ENCODE measurements around the gene FCRL5.

The FCRL5 gene

GRCh38 chr1:157499521-157499920, 52.8 kb downstream of the FCRL5 start:
- no peaks in the 10 kb centered on the region for H3K27me3 ChIP-seq (replicated peaks in 2 of 5; ENCODE audit: control insufficient read depth in 4 of 5, insufficient read depth in 5 of 5, low read length in 4 of 5)
- ChIA-PET CTCF (interaction anchor here (0.9 to 1.7 kb wide), 3 partner anchors 8 to 306 kb away, joined by 3 read pairs; no protein-coding TSS in a partner anchor), POLR2A (no interaction called here)
- H3K27ac ChIP-seq (ENCODE audit: insufficient read depth in 1 of 2, low read depth in 1 of 2, low read length in 2 of 2, poor library complexity in 1 of 2, severe bottlenecking in 2 of 2) = no peak overlapping the region
- H3K4me3 ChIP-seq (ENCODE audit: control insufficient read depth in 1 of 7, extremely low read depth in 1 of 7, insufficient read depth in 4 of 7, low read depth in 2 of 7, low read length in 6 of 7) = no peak overlapping the region
- DNase-seq = no peak
- H3K9me3 ChIP-seq (ENCODE audit: control extremely low read depth in 1 of 5, control insufficient read depth in 4 of 5, insufficient read depth in 2 of 5, low read depth in 1 of 5, low read length in 4 of 5) = no peaks in the 10 kb centered on the region
- H3K4me1 ChIP-seq (ENCODE audit: control extremely low read depth in 1 of 4, control insufficient read depth in 4 of 4, insufficient read depth in 4 of 4, low read length in 3 of 4) = no peaks in the 10 kb centered on the region
- 100% methylated on average over 7 of the region's 8 CpGs for WGBS (ENCODE audit: insufficient coverage)
- no peaks in the 10 kb centered on the region for H3K36me3 ChIP-seq (ENCODE audit: control insufficient read depth in 4 of 4, insufficient read depth in 4 of 4, low read length in 3 of 4)

DNA sequence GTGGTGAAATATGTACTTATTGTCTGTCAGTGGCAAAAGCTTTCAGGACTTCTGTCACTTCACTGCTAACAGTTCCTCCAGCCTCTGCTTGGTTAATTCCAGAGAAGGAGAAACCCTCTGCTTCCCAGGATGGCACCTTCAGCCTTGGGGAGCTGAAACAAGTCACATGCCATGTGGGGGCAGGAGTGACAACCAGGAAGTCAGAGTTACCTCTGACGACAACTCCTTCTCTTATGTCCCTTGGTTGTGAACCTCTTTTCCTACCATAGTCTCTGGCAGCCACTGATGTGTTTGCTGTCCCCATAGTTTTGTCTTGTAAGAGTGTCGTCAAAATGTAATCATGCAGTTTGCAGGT, 53.6 kb downstream of the FCRL5 start:
- Histone ChIP-seq H3K4me3 (ENCODE audit: control insufficient read depth in 1 of 7, extremely low read depth in 1 of 7, insufficient read depth in 4 of 7, low read depth in 2 of 7, low read length in 6 of 7) (no peak overlapping the region), H3K4me1 (ENCODE audit: control extremely low read depth in 1 of 4, control insufficient read depth in 4 of 4, insufficient read depth in 4 of 4, low read length in 3 of 4) (no peaks in the 10 kb centered on the region), H3K27me3 (replicated peaks in 2 of 5; ENCODE audit: control insufficient read depth in 4 of 5, insufficient read depth in 5 of 5, low read length in 4 of 5) (peaks cover 0 to 2% (median 0%) of the 10 kb centered on the region in 5 experiments), H3K9me3 (ENCODE audit: control extremely low read depth in 1 of 5, control insufficient read depth in 4 of 5, insufficient read depth in 2 of 5, low read depth in 1 of 5, low read length in 4 of 5) (no peaks in the 10 kb centered on the region), H3K27ac (ENCODE audit: insufficient read depth in 1 of 2, low read depth in 1 of 2, low read length in 2 of 2, poor library complexity in 1 of 2, severe bottlenecking in 2 of 2) (no peak overlapping the region), H3K36me3 (ENCODE audit: control insufficient read depth in 4 of 4, insufficient read depth in 4 of 4, low read length in 3 of 4) (no peaks in the 10 kb centered on the region)
- ChIA-PET CTCF (interaction anchor here (1.7 kb wide), 1 partner anchor 305 kb away, joined by 3 read pairs; no protein-coding TSS in a partner anchor), POLR2A (no interaction called here)
- 63% methylated on average over 1 of the region's 2 CpGs for WGBS (ENCODE audit: insufficient coverage)
- DNase-seq = no peak

DNA sequence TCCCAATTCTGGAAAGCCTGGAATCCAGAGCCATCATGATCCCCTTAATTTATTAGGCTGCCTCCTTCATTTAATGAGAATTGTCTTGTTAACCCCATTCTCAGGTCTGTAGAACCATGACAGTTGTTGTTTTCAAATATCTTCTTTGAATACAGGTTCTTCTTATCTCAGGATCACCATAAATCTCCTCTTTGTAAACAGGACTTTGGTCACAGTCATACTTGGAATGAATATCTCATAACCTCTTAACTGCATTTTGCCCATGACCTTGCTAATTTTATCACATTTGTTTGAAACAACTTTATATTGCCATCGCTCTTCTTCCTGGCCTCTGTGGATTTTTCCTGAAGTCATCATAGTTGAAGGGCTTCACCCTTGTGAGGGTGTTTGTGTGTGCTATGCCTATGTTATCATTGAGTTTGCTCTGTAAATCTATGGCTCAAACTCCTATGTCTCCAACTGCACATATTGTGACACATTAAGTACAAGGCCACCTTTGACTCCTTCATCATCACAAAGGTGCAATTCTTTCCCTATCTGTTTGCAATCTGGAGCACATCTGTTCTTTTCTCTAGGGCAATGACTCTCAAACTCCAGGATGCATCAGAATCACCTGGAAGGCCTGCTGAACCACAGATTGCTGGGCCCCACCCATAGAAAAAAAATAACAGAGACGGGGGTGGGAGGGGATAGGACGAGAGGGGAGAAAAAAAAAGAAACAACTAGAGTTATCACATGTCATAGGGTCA, 54.2 kb downstream of the FCRL5 start:
- no peaks in the 10 kb centered on the region for H3K4me1 ChIP-seq (ENCODE audit: control extremely low read depth in 1 of 4, control insufficient read depth in 4 of 4, insufficient read depth in 4 of 4, low read length in 3 of 4)
- H3K9me3 ChIP-seq (ENCODE audit: control extremely low read depth in 1 of 5, control insufficient read depth in 4 of 5, insufficient read depth in 2 of 5, low read depth in 1 of 5, low read length in 4 of 5) = no peaks in the 10 kb centered on the region
- H3K27ac ChIP-seq (ENCODE audit: insufficient read depth in 1 of 2, low read depth in 1 of 2, low read length in 2 of 2, poor library complexity in 1 of 2, severe bottlenecking in 2 of 2) = no peak overlapping the region
- no peaks in the 10 kb centered on the region for H3K36me3 ChIP-seq (ENCODE audit: control insufficient read depth in 4 of 4, insufficient read depth in 4 of 4, low read length in 3 of 4)
- no CpG with 5 or more reads among the region's 3 CpGs for WGBS (ENCODE audit: insufficient coverage)
- H3K27me3 ChIP-seq (replicated peaks in 2 of 5; ENCODE audit: control insufficient read depth in 4 of 5, insufficient read depth in 5 of 5, low read length in 4 of 5) = peaks cover 0 to 2% (median 0%) of the 10 kb centered on the region in 5 experiments
- POLR2A ChIA-PET = no interaction called here
- CTCF ChIA-PET = interaction anchor here (1.3 to 4.2 kb wide), 5 partner anchors 11 to 316 kb away, joined by 3 to 32 read pairs (median 3); no protein-coding TSS in a partner anchor
- H3K4me3 ChIP-seq (ENCODE audit: control insufficient read depth in 1 of 7, extremely low read depth in 1 of 7, insufficient read depth in 4 of 7, low read depth in 2 of 7, low read length in 6 of 7) = no peak overlapping the region
- DNase-seq = no peak

- no peaks in the 10 kb centered on the region for H3K9me3 ChIP-seq (ENCODE audit: control extremely low read depth in 1 of 5, control insufficient read depth in 4 of 5, insufficient read depth in 2 of 5, low read depth in 1 of 5, low read length in 4 of 5)
- H3K27ac ChIP-seq (ENCODE audit: insufficient read depth in 1 of 2, low read depth in 1 of 2, low read length in 2 of 2, poor library complexity in 1 of 2, severe bottlenecking in 2 of 2) = no peak overlapping the region
- no peak overlapping the region for H3K4me3 ChIP-seq (ENCODE audit: control insufficient read depth in 1 of 7, extremely low read depth in 1 of 7, insufficient read depth in 4 of 7, low read depth in 2 of 7, low read length in 6 of 7)
- no CpG with 5 or more reads among the region's 1 CpG for WGBS (ENCODE audit: insufficient coverage)
- DNase-seq = no peak
- H3K4me1 ChIP-seq (ENCODE audit: control extremely low read depth in 1 of 4, control insufficient read depth in 4 of 4, insufficient read depth in 4 of 4, low read length in 3 of 4) = no peaks in the 10 kb centered on the region
- ChIA-PET CTCF (interaction anchor here (1.3 to 4.2 kb wide), 8 partner anchors 12 to 316 kb away, joined by 3 to 32 read pairs (median 8); no protein-coding TSS in a partner anchor), POLR2A (no interaction called here)
- H3K27me3 ChIP-seq (replicated peaks in 2 of 5; ENCODE audit: control insufficient read depth in 4 of 5, insufficient read depth in 5 of 5, low read length in 4 of 5) = peaks cover 0 to 2% (median 0%) of the 10 kb centered on the region in 5 experiments
- H3K36me3 ChIP-seq (ENCODE audit: control insufficient read depth in 4 of 4, insufficient read depth in 4 of 4, low read length in 3 of 4) = no peaks in the 10 kb centered on the region
These were observed 55.0 kb downstream of the FCRL5 start for GRCh38 chr1:157497284-157497683.

DNA sequence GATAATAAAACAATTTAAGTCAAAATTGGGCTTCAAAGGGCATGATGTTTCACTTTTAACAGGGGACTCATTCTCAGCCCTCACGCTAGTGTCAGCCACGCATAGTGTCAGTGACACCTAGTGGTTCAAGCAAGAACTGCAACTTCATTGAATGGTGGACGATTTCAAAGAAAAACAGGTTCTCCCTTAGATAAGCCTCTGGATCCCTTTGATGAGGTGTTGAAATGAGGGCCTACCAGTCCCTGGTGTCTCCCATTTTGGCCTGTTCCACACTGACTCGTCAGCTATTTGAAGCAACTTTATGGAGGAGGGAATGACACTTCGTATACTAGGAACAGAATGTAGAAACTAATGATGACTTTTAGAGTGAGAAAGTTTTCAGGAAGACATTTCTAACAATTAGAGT, 56.2 kb downstream of the FCRL5 start:
- H3K27me3 ChIP-seq (replicated peaks in 2 of 5; ENCODE audit: control insufficient read depth in 4 of 5, insufficient read depth in 5 of 5, low read length in 4 of 5) = peaks cover 0 to 2% (median 0%) of the 10 kb centered on the region in 5 experiments
- 0% methylated on average over 3 of the region's 5 CpGs for WGBS (ENCODE audit: insufficient coverage)
- no peak overlapping the region for H3K4me3 ChIP-seq (ENCODE audit: control insufficient read depth in 1 of 7, extremely low read depth in 1 of 7, insufficient read depth in 4 of 7, low read depth in 2 of 7, low read length in 6 of 7)
- H3K36me3 ChIP-seq (ENCODE audit: control insufficient read depth in 4 of 4, insufficient read depth in 4 of 4, low read length in 3 of 4) = no peaks in the 10 kb centered on the region
- H3K27ac ChIP-seq (ENCODE audit: insufficient read depth in 1 of 2, low read depth in 1 of 2, low read length in 2 of 2, poor library complexity in 1 of 2, severe bottlenecking in 2 of 2) = no peak overlapping the region
- no peaks in the 10 kb centered on the region for H3K4me1 ChIP-seq (ENCODE audit: control extremely low read depth in 1 of 4, control insufficient read depth in 4 of 4, insufficient read depth in 4 of 4, low read length in 3 of 4)
- CTCF ChIA-PET = interaction anchor here (0.8 to 4.2 kb wide), 20 partner anchors 9 to 327 kb away, joined by 3 to 32 read pairs (median 6); no protein-coding TSS in a partner anchor
- H3K9me3 ChIP-seq (ENCODE audit: control extremely low read depth in 1 of 5, control insufficient read depth in 4 of 5, insufficient read depth in 2 of 5, low read depth in 1 of 5, low read length in 4 of 5) = no peaks in the 10 kb centered on the region
- POLR2A ChIA-PET = no interaction called here
- peak; percentile 54 to 75 (median 75) for DNase-seq

GRCh38 chr1:157495285-157495684, 57.0 kb downstream of the FCRL5 start:
- CTCF ChIA-PET = interaction anchor here (0.6 to 4.2 kb wide), 30 partner anchors 8 to 326 kb away, joined by 3 to 32 read pairs (median 5); no protein-coding TSS in a partner anchor
- Histone ChIP-seq H3K4me3 (ENCODE audit: control insufficient read depth in 1 of 7, extremely low read depth in 1 of 7, insufficient read depth in 4 of 7, low read depth in 2 of 7, low read length in 6 of 7) (no peak overlapping the region), H3K4me1 (ENCODE audit: control extremely low read depth in 1 of 4, control insufficient read depth in 4 of 4, insufficient read depth in 4 of 4, low read length in 3 of 4) (peaks cover 0 to 2% (median 0%) of the 10 kb centered on the region in 4 experiments), H3K27me3 (replicated peaks in 2 of 5; ENCODE audit: control insufficient read depth in 4 of 5, insufficient read depth in 5 of 5, low read length in 4 of 5) (peaks cover 0 to 2% (median 0%) of the 10 kb centered on the region in 5 experiments), H3K27ac (ENCODE audit: insufficient read depth in 1 of 2, low read depth in 1 of 2, low read length in 2 of 2, poor library complexity in 1 of 2, severe bottlenecking in 2 of 2) (no peak overlapping the region), H3K36me3 (ENCODE audit: control insufficient read depth in 4 of 4, insufficient read depth in 4 of 4, low read length in 3 of 4) (no peaks in the 10 kb centered on the region), H3K9me3 (ENCODE audit: control extremely low read depth in 1 of 5, control insufficient read depth in 4 of 5, insufficient read depth in 2 of 5, low read depth in 1 of 5, low read length in 4 of 5) (no peaks in the 10 kb centered on the region)
- WGBS (ENCODE audit: insufficient coverage) = 86% methylated on average over 1 of the region's 3 CpGs
- POLR2A ChIA-PET = no interaction called here
- no peak for DNase-seq

DNA sequence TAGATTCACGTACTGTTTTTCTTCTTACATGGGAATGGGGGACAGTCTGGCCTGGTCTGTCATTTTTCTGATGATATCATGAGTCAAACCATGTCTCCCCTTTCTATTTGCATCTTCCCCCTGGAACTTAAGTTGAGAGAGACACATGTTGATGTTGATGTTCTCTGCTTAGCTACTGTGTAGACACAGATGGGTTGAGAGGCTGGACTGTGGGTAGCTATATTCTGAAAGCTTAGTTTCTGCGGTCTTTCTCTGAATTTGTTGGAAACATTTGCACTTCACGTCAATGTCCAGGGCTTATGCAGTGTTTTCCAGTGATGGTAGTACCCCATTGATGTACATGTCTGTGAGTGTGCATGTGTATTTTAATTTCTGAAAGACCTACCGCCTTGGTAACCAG, 58.2 kb downstream of the FCRL5 start:
- Histone ChIP-seq H3K36me3 (ENCODE audit: control insufficient read depth in 4 of 4, insufficient read depth in 4 of 4, low read length in 3 of 4) (no peaks in the 10 kb centered on the region), H3K9me3 (ENCODE audit: control extremely low read depth in 1 of 5, control insufficient read depth in 4 of 5, insufficient read depth in 2 of 5, low read depth in 1 of 5, low read length in 4 of 5) (no peaks in the 10 kb centered on the region), H3K4me3 (ENCODE audit: control insufficient read depth in 1 of 7, extremely low read depth in 1 of 7, insufficient read depth in 4 of 7, low read depth in 2 of 7, low read length in 6 of 7) (no peak overlapping the region), H3K27ac (ENCODE audit: insufficient read depth in 1 of 2, low read depth in 1 of 2, low read length in 2 of 2, poor library complexity in 1 of 2, severe bottlenecking in 2 of 2) (no peak overlapping the region), H3K4me1 (ENCODE audit: control extremely low read depth in 1 of 4, control insufficient read depth in 4 of 4, insufficient read depth in 4 of 4, low read length in 3 of 4) (peaks cover 0 to 2% (median 0%) of the 10 kb centered on the region in 4 experiments), H3K27me3 (replicated peaks in 2 of 5; ENCODE audit: control insufficient read depth in 4 of 5, insufficient read depth in 5 of 5, low read length in 4 of 5) (peaks cover 0 to 2% (median 0%) of the 10 kb centered on the region in 5 experiments)
- no peak for DNase-seq
- POLR2A ChIA-PET = no interaction called here
- 100% methylated on average over 3 of the region's 4 CpGs for WGBS (ENCODE audit: insufficient coverage)
- CTCF ChIA-PET = interaction anchor here (1.0 to 4.2 kb wide), 11 partner anchors 9 to 325 kb away, joined by 3 to 32 read pairs (median 5); no protein-coding TSS in a partner anchor

Measured in common myeloid progenitor, CD34-positive (primary cell).